HepG2 (cell line): ENCODE measurements around the gene ITGA2. TPM values are rescaled to one million over a fixed set of nuclear protein-coding genes. Genes with fewer than 3 reads are reported as not detected.

ENCODE experiments used
- ATAC-seq: fragments of 200-7000 bp; cut with Tn5 transposase; 3 replicates; pipeline ENCODE4 v1.9.1; 2020; ENCODE audit warnings: mild to moderate bottlenecking, moderate library complexity
- BruUV-seq: library from RNA; stranded (reverse); fragments of 400-500 nt; replicated peaks from 2 replicates; lab custom pipeline; 2021; lab: Mats Ljungman, UMichigan
- CTCF ChIA-PET: fragments of 300-600 bp; formaldehyde crosslinking; extraction: SDS; loops from one replicate; lab custom pipeline; 2021; ENCODE audit warnings: low total read pairs, inconsistent platforms, low intra/inter-chr PET ratio; lab: Yijun Ruan, JAX
- POLR2A ChIA-PET: fragments of 350-600 bp; sonication (Branson Sonifier 250); formaldehyde crosslinking; loops from one replicate; lab custom pipeline; 2020; ENCODE audit warnings: antibody characterized with exemption, inconsistent platforms; lab: Yijun Ruan, JAX
- DNase-seq: peaks from one replicate; pipeline ENCODE4 v3.0.0-alpha.2; 2015; ENCODE audit warnings: low spot score
- FAIRE-seq: peaks from 3 replicates; lab custom pipeline; 2011; peaks lifted over from hg19 to GRCh38; lab: Jason Lieb, UNC
- H2AFZ ChIP-seq: one replicate; pipeline ENCODE4 v1.6.1; 2011; ENCODE audit warnings: low read length, inconsistent platforms
- H3K27ac ChIP-seq: fragments of 300-600 bp; 3 replicates; pipeline ENCODE4 v1.8.0; 2011; ENCODE audit warnings: mixed run types, mild to moderate bottlenecking, mixed read lengths, low read length, inconsistent platforms; ENCODE audit not compliant: insufficient read depth; ENCODE audit errors: extremely low read length
- H3K27me3 ChIP-seq, 2 experiments: fragments of 200-600 bp in 1 of 2; 2 replicates in 1 of 2; 3 replicates in 1 of 2; pipeline versions ENCODE4 v1.6.0 to v1.8.0; 2011; ENCODE audit warnings: low read length in 2 of 2, mild to moderate bottlenecking in 2 of 2, moderate library complexity in 2 of 2, inconsistent platforms in 1 of 2; ENCODE audit not compliant: insufficient read depth in 2 of 2, control insufficient read depth in 1 of 2
- H3K36me3 ChIP-seq, 2 experiments: fragments of 200-600 bp in 1 of 2; replicated peaks in 1 of 2; 2 replicates in 1 of 2; 3 replicates in 1 of 2; pipeline versions ENCODE4 v1.5.1 to v1.8.0; 2011; ENCODE audit warnings: low read length in 2 of 2, inconsistent platforms in 1 of 2; ENCODE audit not compliant: insufficient read depth in 2 of 2, control insufficient read depth in 1 of 2
- H3K4me1 ChIP-seq: 2 replicates; pipeline ENCODE4 v1.5.1; 2012; ENCODE audit warnings: low read length, inconsistent platforms; ENCODE audit not compliant: insufficient read depth
- H3K4me2 ChIP-seq: 2 replicates; pipeline ENCODE4 v1.6.0; 2011; ENCODE audit warnings: low read depth, low read length, inconsistent platforms
- H3K4me3 ChIP-seq, 3 experiments: fragments of 200-600 bp in 1 of 3; sonication (generic), shearing (Covaris generic) in 1 of 3; replicated peaks in 1 of 3; 2 replicates each; pipeline ENCODE4 v1.5.1; 2011 to 2016; ENCODE audit warnings: low read length in 3 of 3, inconsistent platforms in 2 of 3, low read depth in 2 of 3, mild to moderate bottlenecking in 2 of 3, control low read depth in 1 of 3, mixed read lengths in 1 of 3; ENCODE audit not compliant: insufficient read depth in 1 of 3
- H3K79me2 ChIP-seq: one replicate; pipeline ENCODE4 v1.6.1; 2011; ENCODE audit warnings: low read length, inconsistent platforms; ENCODE audit not compliant: insufficient read depth
- H3K9ac ChIP-seq: 2 replicates; pipeline ENCODE4 v1.6.0; 2011; ENCODE audit warnings: mild to moderate bottlenecking, low read depth, low read length, inconsistent platforms; ENCODE audit not compliant: insufficient read depth
- H3K9me3 ChIP-seq: 2 replicates; pipeline ENCODE4 v1.5.1; 2012; ENCODE audit warnings: mild to moderate bottlenecking, low read length
- H4K20me1 ChIP-seq: 2 replicates; pipeline ENCODE4 v1.6.0; 2011; ENCODE audit warnings: inconsistent platforms, mild to moderate bottlenecking, low read length, moderate library complexity; ENCODE audit not compliant: insufficient read depth
- DPF2 ChIP-seq: sonication (generic); formaldehyde crosslinking; IDR thresholded peaks from 2 replicates; pipeline ENCODE4 v1.4.0; 2020; ENCODE audit warnings: mild to moderate bottlenecking, low read depth, missing genetic modification reagents, borderline replicate concordance
- KLF6 ChIP-seq: IDR thresholded peaks from 2 replicates; pipeline ENCODE4 v1.8.0; 2016; ENCODE audit warnings: missing biosample characterization, missing genetic modification reagents
- MAFF ChIP-seq: IDR thresholded peaks from 2 replicates; pipeline ENCODE4 v1.6.1; 2011; ENCODE audit warnings: low read depth, low read length, improper control_type of control experiment
- MAFK ChIP-seq, 2 experiments: IDR thresholded peaks in 1 of 2; conservative IDR thresholded peaks in 1 of 2; 2 replicates each; pipeline ENCODE4 v1.6.1; 2011; ENCODE audit warnings: improper control_type of control experiment in 2 of 2, low read length in 2 of 2
- PHB2 ChIP-seq: fragments of 450-650 bp; IDR thresholded peaks from 2 replicates; pipeline ENCODE4 v1.6.1; 2018; ENCODE audit not compliant: partially characterized antibody
- SMC3 ChIP-seq: IDR thresholded peaks from 2 replicates; pipeline ENCODE4 v1.6.1; 2011; ENCODE audit warnings: low read length, improper control_type of control experiment
- SRY ChIP-seq: sonication (generic); formaldehyde crosslinking; IDR thresholded peaks from 2 replicates; pipeline ENCODE4 v1.8.0; 2022; ENCODE audit warnings: mild to moderate bottlenecking, missing genetic modification reagents
- STAT5B ChIP-seq: sonication (generic); formaldehyde crosslinking; IDR thresholded peaks from 2 replicates; pipeline ENCODE4 v1.4.0; 2020; ENCODE audit warnings: missing genetic modification reagents
- U2AF1 ChIP-seq: fragments of 200-400 bp; formaldehyde crosslinking; optimal IDR thresholded peaks from 2 replicates; pipeline ENCODE3; 2017; ENCODE audit warnings: mild to moderate bottlenecking, low read depth, low read length
- ZFP37 ChIP-seq: sonication (generic); formaldehyde crosslinking; IDR thresholded peaks from 2 replicates; pipeline ENCODE4 v1.4.0; 2020; ENCODE audit warnings: missing genetic modification reagents, borderline replicate concordance
- ZNF143 ChIP-seq: sonication (generic); formaldehyde crosslinking; IDR thresholded peaks from 2 replicates; pipeline ENCODE4 v1.4.0; 2020; ENCODE audit warnings: missing genetic modification reagents
- ZNF251 ChIP-seq: sonication (generic); formaldehyde crosslinking; IDR thresholded peaks from 2 replicates; pipeline ENCODE4 v1.9.0; 2021; ENCODE audit warnings: mild to moderate bottlenecking, missing genetic modification reagents
- ZNF598 ChIP-seq: sonication (generic); formaldehyde crosslinking; IDR thresholded peaks from 2 replicates; pipeline ENCODE4 v1.5.1; 2020; ENCODE audit warnings: mild to moderate bottlenecking, missing genetic modification reagents, borderline replicate concordance
- ZNF781 ChIP-seq: sonication (generic); formaldehyde crosslinking; IDR thresholded peaks from 2 replicates; pipeline ENCODE4 v1.5.1; 2020; ENCODE audit warnings: borderline replicate concordance, mild to moderate bottlenecking, missing genetic modification reagents; ENCODE audit errors: not compliant biosample characterization
- WGBS: methylation state at CpG from one replicate; pipeline ENCODE4 v1.1.6; 2017; ENCODE audit warnings: low lambda C conversion rate; 5-methylcytosine and 5-hydroxymethylcytosine counted together
- in situ Hi-C: cut with HindIII; loops from 2 replicates; pipeline ENCODE4 v1.10.0; 2017; ENCODE audit warnings: low pct_unique_long_range_greater_than_20kb; ENCODE audit not compliant: extremely low pct_ligation_motif_present
- intact Hi-C: fragments of 100-400 bp; cut with micrococcal nuclease; formaldehyde crosslinking; loops from one replicate; pipeline ENCODE4 v1.10.0; 2022; ENCODE audit not compliant: unreplicated experiment
- polyA plus RNA-seq, 8 experiments: library from polyadenylated mRNA; depleted of rRNA in 3 of 8; stranded (reverse) in 7 of 8; unstranded in 1 of 8; fragments of >200 nt; fragmentation: Illumina TruSeq in 4 of 8; extraction: Trizol in 4 of 8; gene quantifications; 2 replicates each; pipeline versions ENCODE4 v1.2.1 to v1.2.3, GENCODE V29; 2011 to 2016; ENCODE audit warnings: low read depth in 4 of 8, missing spikeins in 1 of 8, mixed read lengths in 1 of 8; ENCODE audit not compliant: insufficient read depth in 1 of 8
- total RNA-seq, 5 experiments: library from RNA; depleted of rRNA; stranded (reverse); fragments of >200 nt; fragmentation: Illumina TruSeq; extraction: Trizol; gene quantifications; 2 replicates each; pipeline ENCODE4 v1.2.3, GENCODE V29; 2016; ENCODE audit warnings: low read depth in 1 of 5
- TF ChIP-seq, protein P1 (sequence below): sonication (generic); formaldehyde crosslinking; IDR thresholded peaks from 2 replicates; pipeline ENCODE4 v1.8.1; 2023; ENCODE audit warnings: mild to moderate bottlenecking, missing genetic modification reagents, borderline replicate concordance

Gene ITGA2
- total and polyA plus RNA-seq, 2 of the 13 experiments (the other 11 are each of a cell fraction or from before 2014, with no cell fraction given), result 15.8 to 58.3 TPM

GRCh38 chr5:53076014-53076583 lies 86.9 kb downstream of the ITGA2 start (continued):
- TF ChIP-seq ZFP37 (CRISPR knock-in tag), result no peak

DNA sequence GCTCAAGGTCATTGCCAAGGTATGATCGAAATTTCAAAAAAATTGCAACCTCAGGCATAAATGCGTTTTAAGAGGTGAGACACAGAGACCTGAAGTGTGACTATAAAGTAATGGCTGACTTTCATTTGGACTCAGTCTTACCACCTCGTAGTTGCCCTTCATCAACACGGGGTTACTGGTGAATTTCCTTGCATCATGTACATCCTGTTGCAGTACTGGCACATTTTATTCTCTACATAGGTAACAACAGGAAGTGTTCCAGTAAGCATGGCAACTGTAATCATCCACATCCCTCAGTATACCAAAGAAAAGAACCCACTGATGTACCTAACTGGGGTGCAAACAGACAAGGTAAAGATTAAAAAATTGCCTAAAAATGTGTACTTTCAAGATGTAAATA lies 91.1 kb downstream of the ITGA2 start:
- no peaks in the 10 kb centered on the region for H3K27me3 ChIP-seq
- TF ChIP-seq, protein P1, sequence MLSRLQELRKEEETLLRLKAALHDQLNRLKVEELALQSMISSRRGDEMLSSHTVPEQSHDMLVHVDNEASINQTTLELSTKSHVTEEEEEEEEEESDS (CRISPR knock-in tag), result no peak
- TF ChIP-seq MAFK (conservative IDR thresholded peaks at IDR 0.05 in 1 of 2, IDR thresholded peaks at IDR 0.05 in 1 of 2; ENCODE audit: low read length in 2 of 2) (peak; percentile 36 to 62; a peak in 3 of 4 replicates), MAFF (peak; percentile 30; the same call in 1 of the 2 replicates)
- TF ChIP-seq, all 625 proteins: peak for 2
- ChIA-PET CTCF (no interaction called here), POLR2A (no interaction called here)
- Histone ChIP-seq H3K4me1 (no peaks in the 10 kb centered on the region), H3K36me3 (peaks cover 33 to 91% of the 10 kb centered on the region in 2 experiments), H4K20me1 (no peaks in the 10 kb centered on the region), H3K9ac (no peak overlapping the region), H3K4me3 (no peak overlapping the region), H3K79me2 (no peaks in the 10 kb centered on the region), H3K9me3 (no peaks in the 10 kb centered on the region), H3K4me2 (no peak overlapping the region), H3K27ac (no peak overlapping the region), H2AFZ (no peak overlapping the region)
- 99% methylated on average over 4 of the region's 4 CpGs for WGBS
- FAIRE-seq (no peak), ATAC-seq (no peak), DNase-seq (no peak)
- no TSS peak for BruUV-seq
- intact Hi-C loops (no loop called here), in situ Hi-C loops (no loop called here)

DNA sequence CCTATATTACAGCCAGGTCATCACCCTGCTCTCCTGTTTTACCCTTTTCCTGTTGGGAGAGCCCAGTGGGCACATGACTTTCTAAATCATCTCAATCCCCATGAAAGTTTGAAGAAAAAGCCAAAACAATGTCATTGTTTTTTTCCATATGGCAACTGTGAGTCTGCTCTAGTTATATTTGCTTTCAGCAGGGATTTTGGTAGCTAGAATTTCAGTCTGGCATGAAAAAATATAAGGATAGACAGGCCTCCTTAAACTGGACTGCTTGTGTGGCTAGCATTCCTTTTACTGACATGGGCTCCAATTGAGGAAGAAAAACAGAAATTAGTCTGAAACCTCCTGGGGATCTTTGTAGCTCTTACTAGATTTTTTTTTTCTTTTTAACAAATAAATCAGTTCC lies 94.8 kb downstream of the ITGA2 start:
- H3K27ac ChIP-seq, result no peak overlapping the region
- CTCF ChIA-PET, result no interaction called here
- in situ Hi-C loops (no loop called here), intact Hi-C loops (no loop called here)
- no peak overlapping the region for H3K4me3 ChIP-seq
- H3K79me2 ChIP-seq, result no peaks in the 10 kb centered on the region
- no TSS peak for BruUV-seq
- H3K4me2 ChIP-seq, result no peak overlapping the region
- FAIRE-seq (no peak), DNase-seq (no peak), ATAC-seq (no peak)
- H3K9ac ChIP-seq, result no peak overlapping the region
- POLR2A ChIA-PET, result no interaction called here
- H2AFZ ChIP-seq, result no peak overlapping the region
- no peaks in the 10 kb centered on the region for H3K27me3 ChIP-seq
- no peaks in the 10 kb centered on the region for H4K20me1 ChIP-seq
- no peaks in the 10 kb centered on the region for H3K9me3 ChIP-seq
- H3K4me1 ChIP-seq, result no peaks in the 10 kb centered on the region
- H3K36me3 ChIP-seq, result peaks cover 25 to 88% of the 10 kb centered on the region in 2 experiments
- TF ChIP-seq PHB2 (no peak), ZNF598 (no peak), SRY (CRISPR knock-in tag) (no peak), U2AF1 (no peak), ZNF781 (CRISPR knock-in tag) (no peak), SMC3 (no peak), STAT5B (CRISPR knock-in tag) (no peak), ZNF251 (CRISPR knock-in tag) (no peak), DPF2 (CRISPR knock-in tag) (no peak), ZNF143 (CRISPR knock-in tag) (no peak), KLF6 (CRISPR knock-in tag) (no peak)
